SU-DHL-6 (cell line): ENCODE data around the gene RFC1.

Experiments
- H2AFZ ChIP-seq: fragments of 200-600 bp; sonication (generic); 2 replicates; pipeline ENCODE4 v1.6.1; 2014; ENCODE audit warnings: low read depth, mild to moderate bottlenecking, moderate library complexity, mixed read lengths, antibody characterized with exemption, low read length; ENCODE audit not compliant: severe bottlenecking
- H3F3A ChIP-seq: fragments of 200-600 bp; shearing (Covaris generic); 2 replicates; pipeline ENCODE4 v1.6.0; 2016; ENCODE audit warnings: antibody characterized with exemption, mild to moderate bottlenecking; ENCODE audit not compliant: insufficient read depth
- H3K27ac ChIP-seq: fragments of 200-600 bp; sonication (generic); 2 replicates; pipeline ENCODE4 v1.5.1; 2016; ENCODE audit warnings: low read depth, mild to moderate bottlenecking, low read length, moderate library complexity, mixed read lengths
- H3K27me3 ChIP-seq: fragments of 200-600 bp; sonication (generic), shearing (Covaris generic); 2 replicates; pipeline ENCODE4 v1.6.0; 2014; ENCODE audit warnings: mild to moderate bottlenecking, low read length
- H3K36me3 ChIP-seq: fragments of 200-600 bp; sonication (generic); 2 replicates; pipeline ENCODE4 v1.6.1; 2014; ENCODE audit warnings: mild to moderate bottlenecking, low read length, mixed read lengths
- H3K4me2 ChIP-seq: fragments of 300-600, 200-600 bp; shearing (Covaris generic), sonication (generic); 2 replicates; pipeline ENCODE4 v1.6.0; 2014; ENCODE audit warnings: low read length, low read depth, mild to moderate bottlenecking; ENCODE audit not compliant: poor library complexity, severe bottlenecking
- H3K4me3 ChIP-seq: fragments of 200-600 bp; sonication (generic); 2 replicates; pipeline ENCODE4 v1.5.1; 2014; ENCODE audit warnings: antibody characterized with exemption, low read length, mild to moderate bottlenecking, mixed read lengths; ENCODE audit not compliant: insufficient read depth, poor library complexity, severe bottlenecking
- H3K79me2 ChIP-seq: fragments of 200-600 bp; sonication (generic); 2 replicates; pipeline ENCODE4 v1.6.1; 2014; ENCODE audit warnings: mild to moderate bottlenecking, low read length, moderate library complexity; ENCODE audit not compliant: insufficient read depth
- H3K9ac ChIP-seq: fragments of 200-600 bp; sonication (generic); 2 replicates; pipeline ENCODE4 v1.7.0; 2014; ENCODE audit warnings: mild to moderate bottlenecking, low read length
- H3K9me2 ChIP-seq: fragments of 200-600 bp; sonication (generic); replicated peaks from 2 replicates; pipeline ENCODE4 v1.6.1; 2014; ENCODE audit warnings: low read length; ENCODE audit not compliant: insufficient read depth
- H3K9me3 ChIP-seq: fragments of 200-600 bp; sonication (generic); 2 replicates; pipeline ENCODE4 v1.6.1; 2014; ENCODE audit warnings: low read length, mixed read lengths; ENCODE audit not compliant: insufficient read depth
- H4K20me1 ChIP-seq: fragments of 200-600 bp; sonication (generic); 2 replicates; pipeline ENCODE4 v1.6.1; 2014; ENCODE audit warnings: low read depth, mild to moderate bottlenecking, antibody characterized with exemption, low read length, moderate library complexity, mixed read lengths
- CTCF ChIP-seq: fragments of 200-600 bp; sonication (generic); IDR thresholded peaks from one replicate; pipeline ENCODE4 v1.5.1; 2017; ENCODE audit warnings: antibody characterized with exemption, mild to moderate bottlenecking, low read length, moderate library complexity; ENCODE audit not compliant: insufficient read depth, poor library complexity, severe bottlenecking
- EZH2phosphoT487 ChIP-seq: fragments of 200-600 bp; sonication (generic), shearing (Covaris generic); conservative IDR thresholded peaks from 2 replicates; pipeline ENCODE4 v1.6.1; 2018; ENCODE audit warnings: mild to moderate bottlenecking, antibody characterized with exemption, low read length, moderate library complexity, mixed read lengths

The RFC1 gene

GRCh38 chr4:39323821-39324220 lies 42.3 kb downstream of the RFC1 start:
- Histone ChIP-seq H3K79me2 (peaks cover 15% of the 10 kb centered on the region), H3K36me3 (peaks cover 49% of the 10 kb centered on the region), H4K20me1 (no peaks in the 10 kb centered on the region), H3F3A (peaks cover 3% of the 10 kb centered on the region; the same call in 1 of the 2 replicates), H3K4me3 (no peak overlapping the region), H3K9me2 (no peaks in the 10 kb centered on the region), H3K9ac (no peak overlapping the region), H2AFZ (no peak overlapping the region), H3K27me3 (no peaks in the 10 kb centered on the region), H3K9me3 (no peaks in the 10 kb centered on the region), H3K27ac (no peak overlapping the region), H3K4me2 (no peak overlapping the region)
- TF ChIP-seq EZH2phosphoT487 (no peak), CTCF (no peak)

GRCh38 chr4:39320381-39321115 lies 45.6 kb downstream of the RFC1 start:
- Histone ChIP-seq H3K9me2 (no peaks in the 10 kb centered on the region), H3K27me3 (no peaks in the 10 kb centered on the region), H3K27ac (no peak overlapping the region), H3K4me2 (no peak overlapping the region), H3K4me3 (no peak overlapping the region), H3K9me3 (no peaks in the 10 kb centered on the region), H3K79me2 (no peaks in the 10 kb centered on the region), H3F3A (peaks cover 3% of the 10 kb centered on the region; the same call in 1 of the 2 replicates), H2AFZ (no peak overlapping the region), H3K36me3 (peaks cover 48% of the 10 kb centered on the region; the same call in 1 of the 2 replicates), H3K9ac (no peak overlapping the region), H4K20me1 (no peaks in the 10 kb centered on the region)
- no peak for TF ChIP-seq EZH2phosphoT487
- TF ChIP-seq CTCF, result no peak

- H3K27me3 ChIP-seq, result no peaks in the 10 kb centered on the region
- no peaks in the 10 kb centered on the region for H3K9me3 ChIP-seq
- H2AFZ ChIP-seq, result no peak overlapping the region
- H4K20me1 ChIP-seq, result no peaks in the 10 kb centered on the region
- no peak overlapping the region for H3K27ac ChIP-seq
- TF ChIP-seq CTCF (no peak), EZH2phosphoT487 (no peak)
- H3K36me3 ChIP-seq, result peaks cover 48% of the 10 kb centered on the region; the same call in 1 of the 2 replicates
- no peak overlapping the region for H3K9ac ChIP-seq
- H3K4me2 ChIP-seq, result no peak overlapping the region
- peaks cover 3% of the 10 kb centered on the region; the same call in 1 of the 2 replicates for H3F3A ChIP-seq
- H3K4me3 ChIP-seq, result no peak overlapping the region
- no peaks in the 10 kb centered on the region for H3K9me2 ChIP-seq
- no peaks in the 10 kb centered on the region for H3K79me2 ChIP-seq
Measured at GRCh38 chr4:39319676-39320075, 46.5 kb downstream of the RFC1 start.
